Measurements from ENCODE around the gene ZNF106. TPM values are rescaled to one million over a fixed set of nuclear protein-coding genes. Genes with fewer than 3 reads are reported as not detected.

Gene ZNF106
- total RNA-seq, 1 experiment from 2014 or later: 37.0 TPM

DNA sequence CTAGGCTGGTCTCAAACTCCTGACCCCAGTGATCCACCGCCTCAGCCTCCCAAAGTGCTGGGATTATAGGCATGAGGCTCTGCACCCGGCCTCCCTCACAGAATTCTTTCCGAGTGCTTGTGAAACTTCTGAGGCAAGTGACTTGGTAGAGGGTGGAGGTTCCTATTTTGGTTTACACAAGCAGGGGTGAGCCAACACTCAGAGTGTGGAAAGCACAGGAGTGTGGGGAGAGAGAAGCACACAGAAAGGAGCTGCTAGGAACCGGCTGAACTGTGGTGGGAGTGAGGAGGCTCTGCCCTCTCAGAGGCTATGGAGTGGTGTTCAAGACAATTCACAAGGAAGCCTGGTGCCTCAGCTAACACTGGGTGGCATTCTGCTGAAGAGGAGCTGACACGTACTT, 123.9 kb downstream of the ZNF106 start:
- DNase-seq (ENCODE audit: low read depth): no peak

- DNase-seq (ENCODE audit: low read depth): no peak
Measured at GRCh38 chr15:42365921-42366550, 124.9 kb downstream of the ZNF106 start.

- no peak for DNase-seq (ENCODE audit: low read depth)
Measured at GRCh38 chr15:42364529-42364928, 126.4 kb downstream of the ZNF106 start.

DNA sequence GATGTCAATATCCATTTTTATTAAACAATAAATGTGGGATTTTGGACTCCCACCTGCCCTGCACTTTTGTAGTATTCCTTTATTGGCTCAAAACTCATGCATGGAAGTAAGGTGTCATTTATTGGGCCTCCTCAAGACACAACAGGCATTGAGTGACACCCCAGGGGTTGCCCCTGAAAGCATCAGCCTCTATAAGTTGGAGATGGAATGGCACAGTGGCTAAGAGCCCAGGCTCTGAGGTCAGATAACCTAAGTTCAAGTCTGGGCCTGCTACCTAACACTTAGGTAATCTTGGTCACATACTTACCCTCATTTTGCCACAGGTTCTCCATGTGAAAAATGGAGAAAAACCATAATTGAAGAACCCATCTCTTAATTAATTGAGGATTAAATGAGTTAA, 127.0 kb downstream of the ZNF106 start:
- no peak for DNase-seq (ENCODE audit: low read depth)

- no peak for DNase-seq (ENCODE audit: low read depth)
Measured at GRCh38 chr15:42363487-42363886, 127.5 kb downstream of the ZNF106 start.

Other genes with a start within 250 kb of the ZNF106 start
- 19.0 and 25.1 TPM in 2 replicates for gene GANC, start 217.9 kb downstream of the ZNF106 start, total RNA-seq (2014; rRNA removed; shearing (Covaris generic))
- gene TMEM87A, start 217.7 kb downstream of the ZNF106 start, total RNA-seq (2014; rRNA removed; shearing (Covaris generic)): 76.7 and 80.0 TPM in 2 replicates
- not detected in 2 replicates for gene CAPN3, start 131.6 kb downstream of the ZNF106 start, total RNA-seq (2014; rRNA removed; shearing (Covaris generic))
- 101 and 108 TPM in 2 replicates for gene SNAP23, start 4.5 kb upstream of the ZNF106 start, total RNA-seq (2014; rRNA removed; shearing (Covaris generic))
- gene LRRC57, start 57.7 kb upstream of the ZNF106 start, total RNA-seq (2014; rRNA removed; shearing (Covaris generic)): 32.3 and 33.7 TPM in 2 replicates
- gene HAUS2, start 57.7 kb upstream of the ZNF106 start, total RNA-seq (2014; rRNA removed; shearing (Covaris generic)): 42.1 and 59.8 TPM in 2 replicates
- 4.4 and 5.9 TPM in 2 replicates for gene STARD9, start 84.5 kb upstream of the ZNF106 start, total RNA-seq (2014; rRNA removed; shearing (Covaris generic))
- gene CDAN1, start 246.0 kb upstream of the ZNF106 start, total RNA-seq (2014; rRNA removed; shearing (Covaris generic)): 8.8 and 12.0 TPM in 2 replicates

Measured in RPMI7951 (cell line).